Mononuclear cell (primary cell): ENCODE results near the gene DENND2A. TPM values are rescaled to one million over a fixed set of nuclear protein-coding genes. Genes with fewer than 3 reads are reported as not detected.
"Not testable (repeated sequence)": the region's sequence is repeated elsewhere in the genome, so short reads cannot be mapped to it uniquely, and the experiment has no call there.

ENCODE experiments used
- H3K27me3 ChIP-seq: 2 replicates; pipeline ENCODE4 v1.6.0; 2011; ENCODE audit warnings: low read length, control low read depth; ENCODE audit not compliant: insufficient read depth
- H3K4me1 ChIP-seq: 2 replicates; pipeline ENCODE4 v1.5.1; 2011; ENCODE audit warnings: mild to moderate bottlenecking, low read length, control low read depth; ENCODE audit not compliant: insufficient read depth
- H3K4me3 ChIP-seq: 2 replicates; pipeline ENCODE4 v1.5.1; 2011; ENCODE audit warnings: mild to moderate bottlenecking, low read length, moderate library complexity
- H3K9me3 ChIP-seq: 2 replicates; pipeline ENCODE4 v1.5.1; 2011; ENCODE audit warnings: low read depth, mild to moderate bottlenecking, control low read depth, low read length
- total RNA-seq: library from RNA; depleted of rRNA; stranded (reverse); fragments of >200 nt; gene quantifications from one replicate; pipeline ENCODE4 v1.2.3, GENCODE V29; 2012

DENND2A gene
- total RNA-seq, 1 donor, result not detected

- Histone ChIP-seq H3K4me1 (peaks cover 41% of the 10 kb centered on the region), H3K4me3 (no peak overlapping the region), H3K27me3 (no peaks in the 10 kb centered on the region), H3K9me3 (no peaks in the 10 kb centered on the region)
These were observed 36.9 kb upstream of the DENND2A start for GRCh38 chr7:140677496-140677895.

GRCh38 chr7:140676956-140677355, 36.3 kb upstream of the DENND2A start:
- H3K4me1 ChIP-seq, result peaks cover 46% of the 10 kb centered on the region
- H3K27me3 ChIP-seq, H3K9me3 ChIP-seq, H3K4me3 ChIP-seq: not testable (repeated sequence)

- no peak overlapping the region for H3K4me3 ChIP-seq
- H3K27me3 ChIP-seq, result no peaks in the 10 kb centered on the region
- peaks cover 47% of the 10 kb centered on the region for H3K4me1 ChIP-seq
- H3K9me3 ChIP-seq, result no peaks in the 10 kb centered on the region
These were observed 35.7 kb upstream of the DENND2A start for GRCh38 chr7:140676306-140676705.

- H3K9me3 ChIP-seq, result no peaks in the 10 kb centered on the region
- H3K4me1 ChIP-seq, result peaks cover 47% of the 10 kb centered on the region
- H3K4me3 ChIP-seq, result no peak overlapping the region
- H3K27me3 ChIP-seq, result no peaks in the 10 kb centered on the region
These were observed 35.1 kb upstream of the DENND2A start for GRCh38 chr7:140675726-140676125.

- H3K27me3 ChIP-seq, result no peaks in the 10 kb centered on the region
- H3K9me3 ChIP-seq, result no peaks in the 10 kb centered on the region
- no peak overlapping the region for H3K4me3 ChIP-seq
- H3K4me1 ChIP-seq, result peaks cover 47% of the 10 kb centered on the region
These were observed 34.5 kb upstream of the DENND2A start for GRCh38 chr7:140674899-140675701.

GRCh38 chr7:140674356-140674800, 33.8 kb upstream of the DENND2A start:
- Histone ChIP-seq H3K4me1 (peaks cover 47% of the 10 kb centered on the region), H3K4me3 (no peak overlapping the region), H3K9me3 (no peaks in the 10 kb centered on the region), H3K27me3 (no peaks in the 10 kb centered on the region)

GRCh38 chr7:140673774-140674155, 33.2 kb upstream of the DENND2A start:
- Histone ChIP-seq H3K27me3 (no peaks in the 10 kb centered on the region), H3K4me1 (peaks cover 47% of the 10 kb centered on the region), H3K4me3 (peak overlapping the region; percentile 65), H3K9me3 (no peaks in the 10 kb centered on the region)

- H3K27me3 ChIP-seq, result no peaks in the 10 kb centered on the region
- H3K4me1 ChIP-seq, result peaks cover 47% of the 10 kb centered on the region
- no peaks in the 10 kb centered on the region for H3K9me3 ChIP-seq
- peak overlapping the region; percentile 65 for H3K4me3 ChIP-seq
These were observed 32.6 kb upstream of the DENND2A start for GRCh38 chr7:140673063-140673773.

- no peaks in the 10 kb centered on the region for H3K27me3 ChIP-seq
- H3K4me3 ChIP-seq, result peak within 1 kb of the TSS; percentile 65
These were observed 31.9 kb upstream of the DENND2A start, which contains the start of gene ADCK2 for GRCh38 chr7:140672382-140673062. Gene ADCK2, plus strand, starts transcription at chr7:140672945. Its CDS starts 386 bp downstream, at chr7:140673331.

GRCh38 chr7:140671966-140672365, 31.4 kb upstream of the DENND2A start:
- Histone ChIP-seq H3K27me3 (no peaks in the 10 kb centered on the region), H3K4me1 (peaks cover 45% of the 10 kb centered on the region), H3K9me3 (no peaks in the 10 kb centered on the region), H3K4me3 (no peak overlapping the region)

More at GRCh38 chr7:140672382-140673062, 31.9 kb upstream of the DENND2A start, which contains the start of gene ADCK2:
- Histone ChIP-seq H3K9me3 (no peaks in the 10 kb centered on the region), H3K4me1 (peaks cover 47% of the 10 kb centered on the region)

GRCh38 chr7:140670343-140670935, 29.8 kb upstream of the DENND2A start:
- Histone ChIP-seq H3K27me3 (no peaks in the 10 kb centered on the region), H3K9me3 (no peaks in the 10 kb centered on the region), H3K4me1 (peaks cover 30% of the 10 kb centered on the region)

GRCh38 chr7:140669862-140670261, 29.2 kb upstream of the DENND2A start:
- H3K4me3 ChIP-seq, H3K27me3 ChIP-seq, H3K9me3 ChIP-seq: not testable (repeated sequence)
- H3K4me1 ChIP-seq, result peaks cover 24% of the 10 kb centered on the region

More at GRCh38 chr7:140670343-140670935, 29.8 kb upstream of the DENND2A start:
- H3K4me3 ChIP-seq, result no peak overlapping the region

GRCh38 chr7:140669352-140669751, 28.7 kb upstream of the DENND2A start:
- Histone ChIP-seq H3K27me3 (no peaks in the 10 kb centered on the region), H3K4me1 (peaks cover 19% of the 10 kb centered on the region), H3K9me3 (no peaks in the 10 kb centered on the region), H3K4me3 (no peak overlapping the region)

- Histone ChIP-seq H3K27me3 (no peaks in the 10 kb centered on the region), H3K9me3 (no peaks in the 10 kb centered on the region), H3K4me1 (peaks cover 12% of the 10 kb centered on the region), H3K4me3 (no peak overlapping the region)
These were observed 28.0 kb upstream of the DENND2A start for GRCh38 chr7:140668641-140669040.

- Histone ChIP-seq H3K9me3 (no peaks in the 10 kb centered on the region), H3K4me3 (no peak overlapping the region), H3K27me3 (no peaks in the 10 kb centered on the region), H3K4me1 (peaks cover 6% of the 10 kb centered on the region)
These were observed 26.9 kb upstream of the DENND2A start for GRCh38 chr7:140667476-140667875.
